ENCODE measurements around the gene TBCE. TPM values are rescaled to one million over a fixed set of nuclear protein-coding genes. Genes with fewer than 3 reads are reported as not detected.

TBCE gene
- total and polyA plus RNA-seq, 2 donors (not counting 1 experiment from before 2014, with no cell fraction given): 15.2 to 22.1 TPM

GRCh38 chr1:235331401-235331800, 35.8 kb upstream of the TBCE start:
- intact Hi-C loops (cut with micrococcal nuclease): no loop called here
- CTCF ChIA-PET: interaction anchor here (0.6 to 1.6 kb wide), 3 partner anchors 80 to 94 kb away, joined by 3 to 4 read pairs (median 3); no protein-coding TSS in a partner anchor
- WGBS (ENCODE audit: insufficient coverage): no CpG with 5 or more reads among the region's 3 CpGs
- Histone ChIP-seq H2AFZ (ENCODE audit: insufficient read depth, low read depth, low read length, poor library complexity, severe bottlenecking) (no peak overlapping the region), H3K79me2 (ENCODE audit: control insufficient read depth, insufficient read depth, low read length) (peaks cover 89% of the 10 kb centered on the region), H3K27me3 (replicated peaks in 1 of 4; ENCODE audit: control extremely low read depth in 1 of 4, control insufficient read depth in 3 of 4, insufficient read depth in 4 of 4, low read length in 3 of 4) (no peaks in the 10 kb centered on the region), H3K4me2 (replicated peaks; ENCODE audit: low read depth, low read length, poor library complexity, severe bottlenecking) (peak overlapping the region; percentile 85), H3K4me3 (ENCODE audit: control extremely low read depth in 1 of 5, extremely low read depth in 1 of 5, insufficient read depth in 1 of 5, low read depth in 2 of 5, low read length in 4 of 5) (no peak overlapping the region), H3K9me3 (ENCODE audit: control extremely low read depth in 1 of 3, control insufficient read depth in 2 of 3, insufficient read depth in 1 of 3, low read length in 2 of 3) (no peaks in the 10 kb centered on the region), H3K4me1 (ENCODE audit: control insufficient read depth in 2 of 2, insufficient read depth in 2 of 2, low read length in 2 of 2) (peaks cover 21 to 35% of the 10 kb centered on the region in 2 donors), H3K36me3 (replicated peaks in 1 of 2; ENCODE audit: control extremely low read depth in 1 of 2, control insufficient read depth in 1 of 2, extremely low read depth in 1 of 2, insufficient read depth in 2 of 2, low read length in 1 of 2) (peaks cover 5 to 8% of the 10 kb centered on the region in 2 experiments), H4K20me1 (ENCODE audit: control insufficient read depth, insufficient read depth, low read length, poor library complexity, severe bottlenecking) (peaks cover 48% of the 10 kb centered on the region), H3K9ac (ENCODE audit: low read length) (no peak overlapping the region), H3K27ac (ENCODE audit: low read length in 2 of 2) (peak overlapping the region in 1 of 2 donors; percentile 40)
- H3K27me3 Mint-ChIP-seq: no peaks in the 10 kb centered on the region
- H3K4me3 Mint-ChIP-seq: peak overlapping the region; percentile 17
- TF ChIP-seq EZH2 (IDR thresholded peaks at IDR 0.05; ENCODE audit: borderline replicate concordance, insufficient read depth, low read depth, low read length, poor library complexity, severe bottlenecking): no peak
- no peak for TF ChIP-seq CTCF (IDR thresholded peaks at IDR 0.05)
- POLR2A ChIA-PET: no interaction called here
- no peak for ATAC-seq (ENCODE audit: low read depth)
- H3K9me3 Mint-ChIP-seq (ENCODE audit: insufficient read depth): no peaks in the 10 kb centered on the region
- DNase-seq: no peak
- no peak overlapping the region for H3K27ac Mint-ChIP-seq
- H3K4me1 Mint-ChIP-seq: peaks cover 36% of the 10 kb centered on the region

- POLR2A ChIA-PET: no interaction called here
- 15% methylated on average over 1 of the region's 4 CpGs for WGBS (ENCODE audit: insufficient coverage)
- ATAC-seq (ENCODE audit: low read depth): peak; percentile 39
Measured at GRCh38 chr1:235336903-235337302, 30.3 kb upstream of the TBCE start.

More at GRCh38 chr1:235336903-235337302, 30.3 kb upstream of the TBCE start:
- Histone ChIP-seq H3K4me1 (ENCODE audit: control insufficient read depth in 2 of 2, insufficient read depth in 2 of 2, low read length in 2 of 2) (peaks cover 8 to 13% of the 10 kb centered on the region in 2 donors), H3K27me3 (replicated peaks in 1 of 4; ENCODE audit: control extremely low read depth in 1 of 4, control insufficient read depth in 3 of 4, insufficient read depth in 4 of 4, low read length in 3 of 4) (no peaks in the 10 kb centered on the region), H3K36me3 (replicated peaks in 1 of 2; ENCODE audit: control extremely low read depth in 1 of 2, control insufficient read depth in 1 of 2, extremely low read depth in 1 of 2, insufficient read depth in 2 of 2, low read length in 1 of 2) (peaks cover 6 to 18% of the 10 kb centered on the region in 2 experiments), H3K9me3 (ENCODE audit: control extremely low read depth in 1 of 3, control insufficient read depth in 2 of 3, insufficient read depth in 1 of 3, low read length in 2 of 3) (no peaks in the 10 kb centered on the region), H2AFZ (ENCODE audit: insufficient read depth, low read depth, low read length, poor library complexity, severe bottlenecking) (peak overlapping the region; percentile 43), H4K20me1 (ENCODE audit: control insufficient read depth, insufficient read depth, low read length, poor library complexity, severe bottlenecking) (peaks cover 32% of the 10 kb centered on the region), H3K27ac (ENCODE audit: low read length in 2 of 2) (peak overlapping the region in 1 of 2 donors; percentile 62), H3K4me2 (replicated peaks; ENCODE audit: low read depth, low read length, poor library complexity, severe bottlenecking) (peak overlapping the region; percentile 45), H3K79me2 (ENCODE audit: control insufficient read depth, insufficient read depth, low read length) (peaks cover 82% of the 10 kb centered on the region), H3K9ac (ENCODE audit: low read length) (no peak overlapping the region), H3K4me3 (ENCODE audit: control extremely low read depth in 1 of 5, extremely low read depth in 1 of 5, insufficient read depth in 1 of 5, low read depth in 2 of 5, low read length in 4 of 5) (no peak overlapping the region)
- TF ChIP-seq EZH2 (IDR thresholded peaks at IDR 0.05; ENCODE audit: borderline replicate concordance, insufficient read depth, low read depth, low read length, poor library complexity, severe bottlenecking) (no peak), CTCF (IDR thresholded peaks at IDR 0.05) (no peak)
- Mint-ChIP-seq H3K9me3 (ENCODE audit: insufficient read depth) (no peaks in the 10 kb centered on the region), H3K4me3 (peak overlapping the region; percentile 38), H3K4me1 (peaks cover 21% of the 10 kb centered on the region), H3K27me3 (no peaks in the 10 kb centered on the region), H3K27ac (peak overlapping the region; percentile 37)
- CTCF ChIA-PET: interaction anchor here (0.7 to 1.4 kb wide), 2 partner anchors 78 to 80 kb away, joined by 3 to 6 read pairs; no protein-coding TSS in a partner anchor
- peak; percentile 36 for DNase-seq
- intact Hi-C loops (cut with micrococcal nuclease): no loop called here

All from B cell (primary cell).